ENCODE measurements around the gene SUFU.

- no peak for TF ChIP-seq EZH2 (IDR thresholded peaks at IDR 0.05; ENCODE audit: borderline replicate concordance)
- TF ChIP-seq CTCF (IDR thresholded peaks at IDR 0.05; ENCODE audit: poor library complexity): no peak
Measured at GRCh38 chr10:102632394-102633111, 128.8 kb downstream of the SUFU start.
